Measurements from ENCODE around the gene TMEM18.

Gene TMEM18

DNA sequence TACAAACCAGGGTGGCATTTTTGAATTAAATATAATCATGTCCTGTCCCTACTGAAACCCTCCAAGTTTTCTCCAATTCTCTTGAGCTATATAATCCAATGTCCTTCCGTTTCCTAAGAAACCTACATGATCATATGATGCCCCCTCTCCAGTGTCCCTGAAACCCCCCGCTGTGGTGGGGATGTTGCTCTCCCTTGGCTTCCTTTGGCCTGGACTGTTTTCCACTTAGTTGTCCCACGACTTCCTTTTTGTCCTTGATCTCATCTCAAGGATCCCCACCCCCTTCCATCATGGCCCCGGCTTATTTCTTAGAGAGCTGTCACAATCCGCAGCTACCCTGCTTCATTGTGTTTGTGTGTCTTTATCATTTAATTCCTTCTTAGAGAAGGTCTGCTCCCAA is 43.8 kb downstream of the TMEM18 start:
- no peak for DNase-seq

DNA sequence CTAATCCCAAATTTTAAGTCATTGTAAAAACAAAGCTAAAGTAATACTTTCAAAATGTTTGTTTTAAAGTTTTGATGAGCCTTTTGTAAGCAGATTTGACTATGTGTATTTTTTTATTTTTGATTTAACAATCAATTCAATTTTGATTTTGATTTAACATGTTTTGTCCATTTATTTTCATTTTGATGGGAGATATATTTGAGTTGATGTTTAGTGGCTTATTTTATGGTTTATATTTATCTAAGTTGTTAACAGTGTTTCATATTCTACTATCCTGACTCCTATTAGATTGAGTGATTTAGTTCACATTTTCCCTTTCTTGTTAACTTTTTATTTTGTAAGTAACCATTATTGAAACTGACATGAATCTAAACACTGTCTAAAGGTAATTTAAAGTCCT is 44.7 kb downstream of the TMEM18 start:
- no peak for DNase-seq

DNA sequence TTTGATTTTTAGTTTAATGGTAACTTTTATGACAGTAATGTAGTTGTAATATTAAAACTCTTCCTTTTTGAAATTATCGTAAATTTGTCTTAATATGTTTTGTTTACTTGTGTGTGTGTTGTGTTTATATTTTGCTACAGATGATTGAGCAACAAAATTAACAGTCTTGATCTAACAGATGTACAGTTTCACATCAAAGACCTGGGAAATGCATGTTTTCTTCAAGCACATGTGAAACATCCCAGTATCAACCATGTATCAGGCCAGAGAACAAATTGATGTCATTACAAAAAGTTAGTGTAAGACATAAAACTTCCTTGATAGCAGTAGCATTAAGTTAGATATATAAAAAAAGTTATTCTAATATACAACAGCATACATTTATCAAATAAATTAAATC is 45.5 kb downstream of the TMEM18 start:
- DNase-seq: no peak

DNA sequence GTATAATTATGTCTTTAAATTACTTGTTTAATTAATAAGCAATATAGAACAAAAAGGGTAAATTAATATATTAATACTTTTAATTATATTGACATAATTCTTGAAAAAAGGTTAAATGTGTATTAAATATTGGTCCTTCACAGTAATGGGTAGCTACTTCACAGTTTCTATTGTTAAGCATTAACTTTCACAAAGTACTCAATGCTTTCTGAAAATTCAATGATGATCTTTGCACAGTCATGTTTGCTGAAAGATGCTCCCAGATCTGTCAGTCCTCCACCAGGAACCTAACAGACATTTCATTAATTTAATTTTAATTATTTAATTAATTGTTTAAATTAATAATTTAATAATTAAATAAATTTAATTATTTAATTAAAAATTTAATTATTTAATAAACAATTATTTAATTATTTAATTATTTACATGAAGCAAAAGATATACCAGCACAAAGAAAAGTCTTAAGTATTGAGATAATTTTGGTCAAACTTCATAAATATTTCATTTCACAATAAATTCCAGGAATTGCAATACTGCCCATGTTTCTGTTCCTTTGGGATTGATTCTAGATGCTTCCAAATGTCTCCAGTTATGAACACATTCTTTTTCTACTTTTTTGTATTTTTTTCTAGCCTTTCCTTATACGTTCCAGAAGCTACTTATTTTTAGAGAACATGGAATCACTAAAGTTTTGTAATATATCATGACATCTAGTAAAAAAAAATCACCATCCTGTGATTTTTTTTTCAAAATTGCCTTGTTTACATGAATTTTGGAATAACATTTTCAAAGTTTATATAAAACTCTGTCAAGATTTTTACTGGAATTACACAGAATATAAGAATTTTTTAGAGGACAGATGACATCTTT is 46.5 kb downstream of the TMEM18 start:
- no peak for DNase-seq

DNA sequence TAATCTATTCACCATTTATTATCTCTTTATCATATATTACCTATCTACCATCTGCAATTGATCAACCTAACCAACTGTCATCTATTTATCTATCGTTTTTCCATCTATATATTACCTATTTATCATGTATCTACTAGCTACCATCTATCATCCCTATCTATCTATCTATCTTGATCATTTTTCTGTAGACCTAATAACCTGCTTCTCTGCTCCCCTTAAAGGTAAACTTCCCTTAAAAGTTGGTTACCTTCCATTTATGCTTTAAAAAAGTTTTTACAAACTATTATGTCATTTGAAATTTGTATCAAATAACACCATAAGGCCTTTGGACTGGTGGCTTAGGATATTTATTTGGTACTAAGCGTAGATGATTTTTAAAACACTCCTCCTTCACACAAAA is 47.2 kb downstream of the TMEM18 start:
- no peak for DNase-seq

DNA sequence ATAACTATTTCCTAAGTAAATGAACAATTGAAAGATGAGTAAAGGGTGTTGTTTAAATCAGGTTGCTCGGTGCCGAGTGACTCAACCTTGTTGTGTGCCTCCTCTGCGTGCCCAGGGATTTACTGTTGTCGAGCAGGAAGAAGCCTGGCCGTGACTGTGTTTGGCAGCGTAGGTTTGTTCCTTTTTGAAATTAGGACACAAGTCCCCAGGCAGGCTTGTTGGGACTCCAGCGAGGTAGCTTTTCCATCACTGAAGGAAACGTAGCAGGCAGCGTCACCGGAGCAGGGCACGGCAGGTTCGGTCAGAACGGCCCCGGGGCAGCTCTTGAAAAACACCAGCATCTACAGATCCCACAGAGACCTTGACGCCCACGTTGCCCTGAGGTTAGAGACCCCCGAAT is 48.6 kb downstream of the TMEM18 start:
- no peak for DNase-seq

DNA sequence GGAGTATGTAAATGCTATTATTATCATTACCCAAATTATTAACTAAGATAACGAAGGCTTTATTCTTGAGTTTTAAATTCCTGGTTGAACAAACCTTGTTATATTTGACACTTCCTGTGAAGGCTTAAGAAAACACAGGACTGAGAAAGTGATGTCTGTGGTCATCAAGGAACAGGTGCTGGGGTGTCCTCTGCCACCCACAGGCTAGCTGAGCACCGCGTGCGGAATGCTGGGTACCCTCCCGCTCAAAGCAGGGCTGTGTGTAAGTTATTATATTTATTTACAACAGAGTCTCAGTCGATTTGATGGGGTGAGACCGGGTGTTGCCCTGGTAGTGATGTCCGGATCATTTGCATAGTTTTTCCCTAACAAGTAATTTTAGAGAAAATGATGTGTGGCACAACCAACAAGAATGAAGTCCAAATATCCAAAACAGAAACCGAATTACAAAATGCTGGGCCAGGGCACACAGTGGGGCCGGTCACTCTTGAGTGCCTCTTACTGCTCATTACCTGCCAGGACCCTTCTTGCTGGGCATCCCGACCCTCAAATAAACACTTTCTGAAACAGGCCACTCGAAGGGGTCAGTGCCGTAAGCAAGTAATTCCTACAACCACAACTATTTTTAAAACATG is 49.2 kb downstream of the TMEM18 start:
- no peak for DNase-seq

DNA sequence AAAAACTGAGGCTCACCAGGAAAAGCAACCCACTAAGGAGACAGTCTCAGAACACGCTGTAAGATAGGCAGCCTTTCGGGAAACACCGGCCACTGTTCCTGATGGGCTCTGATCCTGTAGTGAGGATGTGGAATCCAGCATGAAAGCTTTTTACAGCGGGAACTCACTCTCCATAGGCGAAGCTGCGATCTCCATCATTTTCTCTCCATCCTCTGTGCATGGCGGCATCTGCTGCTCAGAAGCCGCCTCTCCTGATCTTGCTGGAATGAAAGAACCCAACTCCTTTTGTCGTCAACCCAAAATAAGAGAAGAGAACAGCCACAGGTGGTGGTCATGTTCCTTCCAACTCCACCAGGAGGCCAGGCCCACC is 49.9 kb downstream of the TMEM18 start:
- no peak for DNase-seq

DNA sequence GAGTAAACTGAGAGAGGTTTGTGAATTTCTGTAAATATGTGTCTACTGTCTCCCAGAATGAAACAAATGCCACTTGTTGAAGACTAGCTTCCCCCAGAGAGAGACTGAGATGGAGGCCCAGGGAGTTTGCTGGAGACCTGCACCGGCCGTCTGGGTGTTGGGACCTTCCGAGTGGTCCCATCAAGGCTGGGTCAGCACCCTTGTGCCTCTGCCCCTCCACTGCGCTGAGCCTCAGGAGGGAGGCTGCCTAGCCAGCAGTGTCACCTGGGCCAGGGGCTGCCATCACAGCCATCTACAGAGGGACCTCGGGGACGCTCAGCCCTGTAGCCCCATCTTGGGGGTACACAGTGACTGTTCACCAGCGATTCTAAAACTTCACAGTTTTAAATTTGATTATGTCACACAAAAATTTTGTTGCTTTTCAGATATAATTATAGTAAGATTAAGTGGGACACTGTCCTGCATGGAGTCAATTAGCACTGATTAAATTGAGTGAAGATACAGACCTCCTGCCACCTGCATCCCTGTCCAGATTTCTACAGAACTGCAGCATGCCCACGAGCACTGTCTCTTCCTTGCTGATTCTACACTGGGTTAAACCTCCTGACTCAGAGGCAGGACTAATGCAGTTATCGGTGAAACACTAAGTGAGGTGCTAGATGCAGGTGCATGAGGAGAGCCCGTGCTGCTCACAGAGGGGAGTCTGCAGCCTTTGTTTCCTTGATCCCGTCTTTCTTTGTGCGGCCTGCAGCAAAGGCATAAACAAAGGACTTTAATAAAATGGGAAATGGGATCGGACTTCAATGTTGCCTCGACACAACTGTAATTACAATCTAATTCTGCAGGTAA is 50.5 kb downstream of the TMEM18 start:
- no peak for DNase-seq

DNA sequence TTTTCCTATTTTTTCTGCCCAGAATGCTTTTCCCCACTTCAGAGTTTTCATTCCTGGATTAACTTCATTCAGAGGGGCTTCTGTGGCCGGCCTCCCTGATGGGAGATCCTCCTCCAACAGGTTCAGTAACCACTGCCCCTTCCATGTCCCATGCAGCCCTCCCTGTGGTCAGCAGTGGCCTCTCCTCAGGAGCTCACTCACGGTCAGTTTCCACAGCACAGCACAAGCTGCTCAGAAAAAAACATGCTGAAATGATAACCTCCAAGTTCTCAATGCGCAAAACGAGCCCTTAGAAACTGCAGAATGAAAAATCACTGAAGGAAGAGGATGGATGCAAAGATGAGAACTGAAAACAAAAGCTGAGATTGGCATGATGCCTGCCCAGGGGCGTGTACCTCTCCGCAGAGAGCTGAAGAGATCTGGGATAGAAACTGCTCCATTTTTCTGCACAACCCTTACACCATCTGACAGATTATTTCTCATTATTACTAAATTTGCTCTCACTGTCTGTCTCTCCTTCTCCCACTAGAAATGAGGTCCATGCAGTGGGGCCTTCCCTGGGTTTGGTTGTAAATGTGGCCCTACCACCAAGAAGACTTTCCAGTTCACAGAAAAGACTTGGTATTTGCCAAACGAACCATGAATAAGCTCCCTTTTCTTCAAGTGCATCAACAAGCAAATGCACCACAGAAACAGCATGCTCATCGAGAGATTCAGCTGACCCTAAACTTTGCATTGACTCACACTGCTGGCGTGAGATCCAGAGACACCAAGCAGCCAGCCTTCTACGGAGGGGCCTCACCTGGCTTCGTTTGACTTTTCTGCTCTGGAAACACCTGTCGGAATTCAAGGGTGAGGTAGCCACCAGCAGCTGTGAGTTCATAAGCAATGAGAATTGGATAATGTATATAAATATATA is 51.5 kb downstream of the TMEM18 start:
- DNase-seq: no peak

DNA sequence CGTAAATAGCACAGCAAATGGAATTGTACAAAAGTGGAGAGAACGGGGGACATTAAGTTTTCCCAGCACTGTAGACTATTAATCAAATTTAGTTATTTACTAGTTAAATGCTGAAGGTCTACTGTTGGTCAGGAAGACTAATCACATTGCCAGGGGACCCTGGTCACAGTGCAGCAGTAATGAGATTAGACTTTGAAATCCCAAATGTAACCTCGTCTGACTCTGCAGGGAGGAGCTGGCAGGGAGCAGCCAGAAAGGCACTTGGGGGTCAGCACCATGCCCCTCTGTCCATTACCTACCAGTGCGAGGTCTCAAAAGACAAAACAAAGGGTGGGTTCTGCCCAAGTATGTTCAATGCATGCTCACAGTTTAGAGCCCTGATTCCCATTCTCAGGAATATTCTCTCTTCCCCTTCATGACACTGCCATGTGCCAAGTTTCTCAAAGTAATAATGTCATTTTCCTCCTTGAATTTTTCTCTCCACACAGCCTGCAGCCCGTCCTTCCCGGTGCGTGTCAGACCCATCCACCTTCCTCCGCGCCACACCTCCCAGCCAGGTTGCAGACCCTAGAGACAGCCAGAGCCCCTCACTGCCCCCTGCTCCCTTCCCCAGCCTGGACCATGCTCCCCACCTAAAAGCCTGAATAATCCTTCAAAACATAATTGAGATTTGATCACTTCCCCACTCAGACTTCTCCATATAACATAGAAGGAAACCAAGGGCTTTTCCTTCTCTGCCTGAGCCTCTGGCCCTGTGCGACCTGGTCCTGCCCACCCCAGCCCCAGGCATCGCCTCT is 52.5 kb downstream of the TMEM18 start:
- no peak for DNase-seq

DNA sequence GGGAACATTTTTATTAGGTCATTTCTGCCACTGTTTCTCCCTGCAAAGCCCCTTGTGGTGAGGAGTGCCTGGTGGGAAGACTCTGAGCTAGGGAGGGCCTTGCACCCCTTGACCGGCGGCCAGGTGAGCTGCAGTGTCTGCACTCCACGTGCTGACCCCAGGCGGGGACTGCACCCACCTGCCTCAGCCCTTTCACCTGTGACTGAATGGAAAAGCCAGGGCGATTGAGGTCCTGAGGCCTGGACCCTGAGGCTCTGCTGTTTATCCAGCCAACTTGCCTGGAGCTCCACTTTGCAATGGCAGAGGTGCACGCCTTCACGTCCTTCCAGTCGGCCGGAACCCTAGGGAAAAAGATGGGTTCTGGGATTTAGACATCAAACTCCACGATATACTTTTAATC is 53.1 kb downstream of the TMEM18 start:
- no peak for DNase-seq

DNA sequence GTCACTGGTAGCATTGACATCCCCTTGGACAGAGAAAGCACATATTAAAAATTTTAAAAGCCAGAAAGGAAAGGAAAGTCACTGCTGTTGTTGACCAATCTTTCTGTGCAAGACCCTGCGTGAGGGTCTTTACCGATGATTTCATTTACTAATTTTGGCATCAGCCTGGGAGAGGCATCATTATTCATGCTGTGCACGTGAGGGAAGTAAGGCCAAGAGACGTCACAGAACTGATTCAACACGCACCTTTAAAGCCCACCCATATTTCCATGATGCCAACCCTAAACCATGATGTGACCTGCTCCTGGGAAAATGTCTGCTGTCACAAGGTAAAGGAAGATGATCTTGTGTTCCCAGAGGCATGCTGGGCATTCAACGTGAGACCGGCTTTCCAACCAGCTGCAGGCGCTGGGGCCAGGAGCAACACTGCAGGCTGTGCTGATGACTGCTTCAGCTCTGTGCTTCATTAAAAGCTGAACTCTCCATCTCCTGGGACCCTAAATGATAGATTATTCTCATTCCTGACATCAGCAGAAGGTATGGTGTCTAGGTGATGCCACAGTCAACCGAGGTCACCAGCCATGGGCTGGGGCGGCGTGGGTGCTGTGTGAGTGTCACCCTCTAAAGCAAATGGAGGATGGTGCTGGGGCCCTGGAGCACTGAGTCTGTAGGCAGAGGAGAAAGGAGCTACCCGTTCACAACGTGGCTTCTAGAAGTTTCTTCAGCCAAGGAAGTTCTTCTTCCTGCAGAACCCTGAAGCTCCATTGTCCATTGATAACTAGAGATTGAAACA is 53.9 kb downstream of the TMEM18 start:
- DNase-seq: no peak

DNA sequence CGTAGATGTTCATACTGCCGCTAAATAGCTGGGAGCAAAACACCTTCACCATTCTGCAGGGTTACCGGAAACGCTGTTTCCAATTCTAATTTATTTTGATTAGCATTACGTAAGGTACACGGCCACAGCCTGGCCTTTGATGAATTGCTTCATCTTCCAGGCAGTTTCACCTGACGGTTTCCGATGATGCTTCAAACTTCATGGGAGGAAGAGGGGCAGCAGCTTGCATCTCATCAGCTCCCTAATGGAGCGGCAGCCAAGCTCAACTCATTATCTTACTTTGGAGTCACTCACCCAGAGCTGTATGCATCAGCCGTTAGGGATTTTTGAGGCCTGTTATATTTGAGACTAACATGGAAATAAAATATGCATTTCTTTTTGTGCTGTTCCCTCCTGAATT is 54.8 kb downstream of the TMEM18 start:
- DNase-seq: no peak

DNA sequence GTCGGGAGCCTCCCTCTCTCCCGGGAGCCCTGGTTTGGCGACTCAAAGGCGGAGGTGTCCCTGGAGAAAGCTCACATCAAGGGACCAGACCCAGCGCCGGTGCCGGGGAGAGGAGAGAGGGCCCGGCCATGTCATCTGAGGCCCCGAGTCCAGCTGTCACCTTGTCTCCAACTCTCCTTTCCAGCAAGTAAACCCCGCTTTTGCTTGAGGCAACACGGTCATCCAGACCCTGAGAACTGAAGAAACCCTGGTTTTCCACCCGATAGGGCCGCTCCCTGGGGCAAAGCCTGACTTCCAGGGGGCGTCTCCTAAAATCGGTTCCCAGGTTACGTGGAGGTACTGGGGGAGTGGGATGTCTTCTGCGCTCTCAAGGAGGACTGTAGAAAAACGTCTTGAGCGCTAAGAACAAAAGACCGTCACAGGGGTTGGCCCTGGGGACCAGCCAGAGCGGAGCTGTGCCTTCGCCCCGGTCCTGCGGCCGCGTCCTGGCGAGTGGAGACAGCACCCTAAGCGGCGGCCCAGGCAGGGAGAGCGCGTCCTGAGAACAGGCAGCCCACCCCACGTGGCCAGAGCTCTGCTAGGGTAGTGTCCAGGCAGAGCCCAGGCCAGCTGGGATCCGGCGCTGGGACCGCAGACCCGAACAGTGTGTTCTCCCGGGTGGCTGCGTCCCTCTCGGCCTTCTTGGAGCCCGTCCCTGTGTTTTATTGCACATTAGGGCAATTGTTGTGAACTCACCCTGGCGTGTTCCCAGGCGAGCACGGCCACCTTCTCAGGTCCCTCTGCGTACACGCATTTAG is 55.7 kb downstream of the TMEM18 start:
- DNase-seq: no peak

DNA sequence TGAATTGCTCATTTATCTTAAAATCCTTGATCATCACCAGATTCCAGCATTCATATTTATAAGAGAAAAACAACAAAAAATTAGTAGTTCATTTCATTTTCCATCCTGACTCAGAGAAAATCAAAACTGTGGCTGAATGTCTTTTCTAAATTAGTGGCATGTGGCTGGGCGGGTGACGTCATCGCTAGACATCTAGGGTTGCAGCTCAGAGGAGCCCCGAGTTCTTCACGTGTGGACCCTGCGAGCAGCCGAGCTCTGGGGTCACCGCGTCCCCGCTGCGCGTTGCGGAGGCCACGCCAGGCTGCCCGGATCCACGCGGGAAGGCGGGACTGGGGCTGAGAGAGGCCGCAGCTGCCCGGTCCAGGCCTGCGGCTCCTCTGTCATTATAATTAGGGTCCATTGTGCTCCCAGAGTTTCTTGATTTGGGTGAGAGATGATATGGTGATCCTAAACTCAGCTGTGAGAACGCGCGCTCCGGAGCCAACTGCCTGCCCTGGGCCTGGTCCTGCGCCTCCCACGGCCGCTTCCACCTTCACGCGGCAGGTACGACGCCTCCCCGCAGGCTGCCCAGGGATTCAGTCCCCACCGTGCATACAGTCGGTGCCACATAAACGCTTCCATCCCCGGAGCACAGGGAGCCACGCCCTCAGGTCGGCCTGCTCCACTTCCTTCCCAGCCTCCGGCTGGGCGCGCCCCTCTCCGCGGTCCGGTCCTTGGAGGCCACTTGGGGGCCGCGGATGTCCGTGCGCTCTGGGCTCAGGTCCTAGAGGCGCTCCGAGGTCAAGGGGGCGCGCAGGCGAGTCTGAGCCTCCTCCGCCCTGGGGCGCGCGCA is 56.5 kb downstream of the TMEM18 start:
- DNase-seq: no peak

DNA sequence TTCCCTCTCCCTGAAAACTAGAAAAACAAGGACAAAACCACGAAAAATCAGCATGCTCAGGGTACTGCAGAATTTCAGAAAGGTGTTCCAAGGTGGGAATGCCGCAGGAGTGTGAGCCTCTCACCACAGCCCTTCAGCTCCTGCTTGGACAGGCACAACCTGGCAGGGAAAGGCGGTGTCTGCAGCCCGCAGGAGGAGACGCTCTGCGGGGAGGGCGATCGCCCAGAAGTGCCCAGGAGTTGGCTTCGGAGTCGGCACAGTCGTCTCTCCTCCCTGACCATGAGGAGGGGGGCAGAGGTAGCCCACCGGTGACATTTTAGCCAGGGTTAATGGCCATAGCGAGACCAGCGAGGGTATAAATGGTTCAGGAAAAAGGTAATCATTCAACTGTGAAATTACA is 57.2 kb downstream of the TMEM18 start:
- DNase-seq: no peak

DNA sequence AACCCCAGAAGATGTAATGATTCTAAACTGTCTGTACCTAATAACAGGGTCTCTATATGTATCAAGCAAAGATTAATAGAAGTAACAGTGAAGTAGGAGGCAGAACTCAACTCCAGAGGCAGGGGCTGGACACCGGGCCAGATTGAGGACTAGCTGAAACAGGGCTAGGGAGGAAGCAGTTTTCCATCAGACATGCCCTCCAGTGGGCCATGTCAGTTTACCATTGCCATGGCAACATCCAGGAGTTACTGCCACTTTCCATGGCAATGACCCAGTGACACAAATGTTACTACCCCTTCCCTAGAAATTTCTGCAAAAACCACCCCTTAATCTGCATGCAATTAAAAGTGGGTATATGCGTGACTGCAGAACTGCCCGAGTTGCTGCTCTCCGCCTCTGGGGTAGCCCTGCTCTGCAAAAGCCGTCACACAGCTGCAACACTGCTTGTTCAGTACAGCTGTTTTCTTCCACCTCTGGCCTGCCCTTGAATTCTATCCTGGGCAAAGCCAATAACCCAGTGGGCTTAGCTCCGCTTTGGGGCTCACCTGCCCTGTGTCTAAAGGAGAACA is 58.7 kb downstream of the TMEM18 start:
- DNase-seq: no peak

DNA sequence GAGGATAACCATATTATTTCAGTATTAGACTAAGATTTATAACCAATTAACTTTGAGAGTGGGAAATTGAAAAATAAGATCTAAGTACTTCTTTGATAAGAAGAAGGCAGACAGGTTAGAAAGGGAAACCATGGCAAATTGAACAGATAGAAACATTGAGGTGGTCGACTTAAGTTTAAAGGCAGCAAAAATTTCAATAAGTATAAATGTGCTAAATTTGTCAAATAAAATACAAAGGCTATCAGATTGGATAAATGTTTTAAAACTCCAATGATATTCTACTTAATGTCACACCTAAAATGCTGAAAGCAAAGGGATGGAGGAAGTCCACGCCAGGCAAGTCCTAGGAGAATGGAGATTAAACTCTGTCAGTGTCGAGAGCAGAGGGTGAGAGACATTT is 59.2 kb downstream of the TMEM18 start:
- DNase-seq: no peak
